GM21528 (cell line): ENCODE measurements around the gene TRIM42.

Experiments
- ATAC-seq: cut with Tn5 transposase; IDR thresholded peaks from one replicate; pipeline ENCODE4 v1.9.1; 2021; ENCODE audit warnings: mild to moderate bottlenecking, moderate library complexity; ENCODE audit not compliant: unreplicated experiment, low FRiP score

The TRIM42 gene

DNA sequence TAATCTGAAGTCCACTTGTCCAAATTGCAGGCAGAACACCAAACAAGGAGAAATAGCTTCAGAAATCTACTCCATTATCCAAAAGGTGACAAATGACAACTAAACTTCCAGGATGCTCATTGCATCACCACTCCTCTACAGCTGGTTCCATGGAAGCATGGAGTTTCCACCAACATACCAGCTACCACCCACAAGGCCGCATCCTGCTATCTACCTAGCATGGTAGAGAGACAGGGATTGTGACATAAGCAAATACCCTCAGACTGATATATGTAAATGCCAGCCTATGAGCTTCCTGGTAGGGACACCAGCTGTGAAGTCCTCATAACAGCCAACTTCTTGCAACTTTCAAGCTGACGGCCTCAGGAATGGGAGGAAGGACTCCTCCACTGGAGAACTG, at the start of gene TRIM42:
Gene TRIM42 (plus strand): TSS at position 301 of the 400 bp plus-strand sequence. CDS start 166 bp downstream, outside the sequence.
- ATAC-seq: no peak

DNA sequence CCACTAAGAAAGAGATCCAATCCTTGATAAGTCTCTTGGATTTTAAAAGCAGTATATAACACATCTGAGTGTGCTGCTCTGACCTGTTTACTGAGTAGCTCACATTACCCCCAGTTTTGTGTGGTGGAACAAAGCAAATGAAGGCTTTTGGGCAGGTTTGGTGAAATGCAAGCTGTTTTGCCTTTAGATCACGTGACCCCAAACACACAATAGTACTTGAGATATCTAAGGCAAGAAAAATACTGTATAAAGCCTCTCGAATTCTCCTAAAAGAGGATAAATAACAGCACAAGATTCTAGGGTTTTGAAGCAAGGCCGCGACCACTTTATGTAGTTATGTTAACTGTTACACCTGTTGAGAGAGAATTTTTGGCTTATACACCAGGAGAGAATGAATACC, 49.3 kb upstream of the TRIM42 start:
- no peak for ATAC-seq

DNA sequence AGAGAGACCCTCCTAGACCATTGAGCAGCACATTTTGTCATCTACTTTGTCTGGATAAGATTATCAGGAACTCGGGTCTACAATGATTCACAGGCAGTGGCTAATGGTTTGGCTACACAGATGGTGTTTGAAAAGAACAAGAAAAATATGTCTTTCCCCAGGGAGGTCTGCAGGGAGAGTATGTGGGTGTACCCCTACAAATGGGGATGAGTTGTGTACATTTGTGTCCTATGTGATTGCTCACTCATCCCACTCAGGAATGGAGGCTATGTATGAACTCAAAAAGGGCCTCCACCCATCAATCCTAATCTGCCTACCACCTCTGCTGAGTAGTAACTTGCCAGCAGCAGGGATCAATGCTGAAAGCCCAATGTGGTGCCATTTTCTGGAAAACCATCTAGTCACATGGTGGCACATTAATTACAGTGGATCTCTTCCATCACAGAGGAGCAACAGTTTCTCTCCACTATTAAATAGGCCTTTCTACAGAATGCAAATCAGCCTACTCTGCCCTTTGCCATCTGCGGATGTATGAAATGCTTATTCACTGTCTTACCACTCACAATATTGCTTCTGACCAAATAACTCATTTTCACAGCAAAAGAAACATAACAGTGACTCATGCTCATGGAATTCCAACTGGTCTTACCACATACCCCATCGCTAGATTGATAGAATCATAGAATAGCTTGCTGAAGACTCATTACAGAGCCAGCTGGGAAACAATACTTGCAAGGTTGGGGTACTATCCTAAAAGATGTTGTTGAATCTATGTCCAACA, 48.3 kb upstream of the TRIM42 start:
- no peak for ATAC-seq

DNA sequence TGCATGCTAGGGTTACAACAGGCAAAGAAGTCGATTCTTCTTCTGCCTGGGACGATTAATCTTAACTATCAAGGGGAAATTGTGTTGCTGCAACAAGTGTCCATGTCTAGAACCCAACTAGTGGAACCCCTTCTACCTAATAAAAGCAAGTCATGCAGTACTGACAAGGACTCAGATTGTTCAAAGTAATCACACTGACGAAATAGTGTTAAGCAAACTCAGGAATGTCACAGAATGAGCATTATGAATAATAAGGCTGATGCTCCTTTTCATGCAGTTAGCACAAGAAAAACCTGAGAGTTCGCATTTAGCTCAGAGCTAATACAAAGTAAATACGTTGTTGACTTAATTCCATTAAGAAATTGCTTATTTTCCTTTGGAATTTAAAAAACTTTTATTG, 47.5 kb upstream of the TRIM42 start:
- no peak for ATAC-seq

DNA sequence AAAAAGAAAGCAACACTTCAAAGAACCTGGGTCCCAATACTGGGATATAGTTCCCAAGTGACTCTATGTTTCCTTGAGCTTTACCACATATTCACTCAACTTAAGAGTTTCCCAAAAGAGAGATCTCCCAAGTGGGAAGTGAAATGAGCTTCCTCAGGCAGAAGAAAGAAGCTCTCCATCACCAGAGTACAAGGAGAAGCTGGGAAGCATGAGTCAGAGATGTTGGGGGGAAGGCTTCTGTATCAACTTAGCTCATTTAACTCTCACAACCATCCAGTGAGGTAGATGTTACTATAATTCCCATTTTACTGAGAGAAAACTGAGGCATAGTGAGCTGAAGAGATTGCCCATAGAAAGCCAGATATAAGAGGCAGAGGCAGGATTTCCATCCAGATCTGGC, 47.0 kb upstream of the TRIM42 start:
- ATAC-seq: no peak

DNA sequence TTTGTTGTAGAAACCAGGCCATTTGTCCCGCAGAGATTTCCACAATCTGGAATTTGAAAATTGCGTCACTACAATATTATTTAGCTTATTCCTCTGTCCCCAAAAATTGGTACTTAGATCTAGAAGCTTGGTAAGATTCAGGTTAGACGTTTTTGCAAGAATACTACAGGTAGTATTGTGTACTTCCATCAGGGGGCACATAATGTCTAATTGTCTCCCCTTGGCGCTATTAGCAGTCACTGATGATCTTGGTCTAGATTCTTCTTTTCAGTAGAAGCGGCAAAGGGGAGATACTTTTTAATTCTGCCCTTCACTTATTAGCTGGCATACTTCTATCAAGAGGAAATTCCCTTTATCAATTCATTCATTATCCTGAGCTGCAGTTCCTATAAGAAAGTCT, 42.6 kb upstream of the TRIM42 start:
- ATAC-seq: no peak

DNA sequence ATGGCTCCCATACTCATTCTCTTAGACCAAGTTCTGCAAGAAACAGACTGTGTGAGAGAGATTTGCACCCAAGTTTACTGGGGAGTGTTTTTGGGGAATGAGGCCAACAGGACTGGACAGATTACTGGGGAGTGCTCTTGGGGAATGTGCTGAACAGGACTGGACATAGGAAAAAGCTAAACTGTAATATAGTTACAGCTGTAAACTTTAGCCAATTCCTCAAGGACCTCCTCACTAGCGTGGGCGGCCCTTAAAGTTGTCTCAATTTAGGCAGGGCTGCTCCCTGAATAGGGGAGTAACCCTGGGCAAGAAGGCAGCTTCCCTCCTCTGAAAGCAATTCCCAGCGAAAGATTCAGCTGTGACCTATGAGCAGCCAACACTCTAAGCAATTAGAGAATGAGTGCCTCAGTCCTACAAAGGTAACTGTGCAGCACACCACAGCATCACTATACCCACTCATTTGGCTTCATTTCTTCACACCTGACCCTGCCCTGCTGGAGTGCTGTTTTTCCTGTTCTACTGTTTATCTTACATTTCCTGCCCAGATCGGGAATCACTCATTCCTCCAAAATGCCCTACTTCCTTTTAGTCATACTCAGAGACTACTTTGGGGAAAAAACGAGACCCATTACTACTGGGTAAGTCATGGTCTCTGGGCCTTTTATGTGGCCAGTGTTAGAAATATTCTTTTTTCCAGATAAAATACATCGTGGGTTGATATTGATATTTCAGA, 41.3 kb upstream of the TRIM42 start:
- no peak for ATAC-seq

DNA sequence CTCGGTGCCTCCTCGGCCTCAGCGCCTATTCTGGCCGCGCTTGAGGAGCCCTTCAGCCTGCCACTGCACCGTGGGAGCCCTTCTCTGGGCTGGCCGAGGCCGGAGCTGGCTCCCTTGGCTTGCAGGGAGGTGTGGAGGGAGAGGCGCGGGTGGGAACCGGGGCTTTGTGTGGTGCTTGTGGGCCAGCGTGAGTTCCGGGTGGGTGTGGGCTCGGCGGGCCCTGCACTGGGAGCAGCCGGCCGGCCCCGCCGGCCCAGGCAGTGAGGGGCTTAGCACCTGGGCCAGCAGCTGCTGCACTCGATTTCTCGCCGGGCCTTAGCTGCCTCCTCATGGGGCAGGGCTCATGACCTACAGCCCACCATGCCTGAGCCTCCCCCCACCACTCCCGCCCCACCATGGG, 26.6 kb upstream of the TRIM42 start:
- ATAC-seq: no peak

DNA sequence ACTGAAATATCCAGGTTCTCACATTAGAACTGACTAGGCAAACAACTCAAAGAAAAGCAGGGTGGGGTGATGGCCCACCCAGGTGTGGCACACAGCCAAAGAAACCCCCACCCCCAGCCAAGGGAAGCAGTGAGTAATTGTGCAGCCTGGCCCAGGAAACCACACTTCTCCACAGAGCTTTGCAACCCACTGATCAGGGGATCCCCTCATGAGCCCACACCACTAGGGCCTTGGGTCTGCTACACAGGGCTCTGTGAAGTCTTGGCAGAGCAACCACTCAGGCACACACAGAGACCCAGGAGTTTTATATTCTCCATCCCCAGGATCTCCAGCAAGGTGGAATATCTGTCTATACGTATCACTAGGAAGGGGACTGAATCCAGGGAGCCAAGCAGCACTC, 22.2 kb upstream of the TRIM42 start:
- ATAC-seq: no peak

DNA sequence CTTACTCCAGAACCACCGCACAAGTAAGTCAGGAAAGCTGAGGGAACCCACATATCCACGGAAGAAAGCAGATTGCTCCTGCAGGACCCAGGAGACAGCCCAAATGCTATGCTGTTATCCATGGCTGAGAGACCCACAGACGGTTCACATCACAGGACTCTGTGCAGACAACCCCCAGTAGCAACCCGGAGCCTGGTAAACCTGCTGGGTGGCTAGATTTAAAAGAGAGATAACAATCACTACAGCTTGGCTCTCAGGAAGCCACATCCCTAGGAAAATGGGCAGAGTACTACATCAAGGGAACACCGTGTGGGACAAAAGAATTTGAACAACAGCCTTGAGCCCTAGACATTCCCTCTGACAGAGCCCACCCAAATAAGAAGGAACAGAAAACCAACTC, 13.8 kb upstream of the TRIM42 start:
- no peak for ATAC-seq

DNA sequence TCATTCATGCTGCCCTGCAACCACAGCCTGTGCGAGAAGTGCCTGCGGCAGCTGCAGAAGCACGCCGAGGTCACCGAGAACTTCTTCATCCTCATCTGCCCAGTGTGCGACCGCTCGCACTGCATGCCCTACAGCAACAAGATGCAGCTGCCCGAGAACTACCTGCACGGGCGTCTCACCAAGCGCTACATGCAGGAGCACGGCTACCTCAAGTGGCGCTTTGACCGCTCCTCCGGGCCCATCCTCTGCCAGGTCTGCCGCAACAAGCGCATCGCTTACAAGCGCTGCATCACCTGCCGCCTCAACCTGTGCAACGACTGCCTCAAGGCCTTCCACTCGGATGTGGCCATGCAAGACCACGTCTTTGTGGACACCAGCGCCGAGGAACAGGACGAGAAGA, 4.7 kb downstream of the TRIM42 start:
- no peak for ATAC-seq

DNA sequence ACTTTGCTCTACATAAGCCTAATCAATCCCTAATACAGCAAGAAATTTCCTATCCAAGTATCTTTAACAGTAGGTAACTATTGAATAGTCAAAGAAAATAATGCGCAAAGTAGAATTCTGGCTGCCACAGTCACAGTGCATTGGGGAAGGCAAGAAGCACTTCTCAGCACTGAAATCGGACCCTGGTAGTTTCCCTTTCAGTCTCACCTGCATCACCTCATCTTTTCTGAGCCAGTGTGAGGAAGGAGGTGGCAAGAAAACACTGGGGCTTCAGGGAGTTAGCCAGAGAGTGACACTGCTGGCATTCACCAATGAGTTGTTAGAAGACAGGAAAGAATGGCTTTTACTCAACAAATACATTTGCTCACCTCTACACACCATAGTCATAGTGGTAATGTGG, 8.3 kb downstream of the TRIM42 start:
- ATAC-seq: no peak

DNA sequence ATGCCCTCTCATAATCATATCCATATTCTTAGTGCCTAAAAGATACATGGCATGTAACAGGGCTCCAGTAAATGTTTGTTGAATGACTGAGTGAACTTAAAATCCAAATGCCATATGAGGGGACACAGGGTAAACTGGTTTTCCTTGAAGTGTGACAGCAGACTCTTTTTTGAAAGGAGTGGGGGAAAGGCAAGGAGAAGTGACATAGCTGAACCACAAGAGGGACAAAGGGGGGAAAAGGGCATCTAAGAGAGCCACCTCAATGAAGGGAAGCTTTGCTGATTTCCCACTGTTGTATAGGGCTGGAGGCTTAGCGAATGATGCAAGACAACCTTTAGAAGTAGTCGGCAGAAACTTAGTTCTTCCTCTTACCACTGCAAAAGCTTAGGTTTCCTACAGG, 9.1 kb downstream of the TRIM42 start:
- no peak for ATAC-seq

DNA sequence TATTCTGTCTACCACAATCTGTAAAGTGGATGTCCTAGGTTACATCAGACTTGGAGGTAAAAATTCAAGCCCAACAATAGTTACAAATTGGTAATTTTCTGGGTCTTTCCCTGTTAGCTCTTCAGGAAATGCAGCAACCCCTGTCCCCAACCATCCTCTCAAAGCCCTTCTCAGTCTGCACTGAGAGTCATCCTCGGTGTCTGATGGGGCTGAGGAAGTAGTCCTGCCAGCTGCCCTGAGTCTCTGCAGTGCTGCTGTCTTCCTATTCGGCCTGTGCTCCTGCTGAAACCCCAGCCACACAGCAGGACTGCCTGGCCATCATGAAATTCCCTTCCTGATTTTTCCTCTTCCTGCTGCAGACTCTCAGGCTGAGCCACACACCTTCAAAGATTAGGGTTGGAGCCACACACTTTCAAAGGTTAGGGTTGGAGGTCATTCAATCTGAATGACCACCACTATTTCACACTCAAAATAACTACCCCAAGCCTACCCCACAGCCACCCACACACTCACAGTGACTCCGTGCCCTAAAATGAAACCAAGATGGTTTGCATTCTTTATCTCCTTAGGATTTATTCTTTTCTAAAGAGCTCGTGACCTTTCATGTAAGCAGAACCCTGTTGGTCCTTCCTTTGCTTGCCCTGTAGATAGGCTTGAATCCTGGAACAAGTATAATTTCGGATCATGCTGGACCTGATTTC, 17.6 kb downstream of the TRIM42 start:
- ATAC-seq: no peak

DNA sequence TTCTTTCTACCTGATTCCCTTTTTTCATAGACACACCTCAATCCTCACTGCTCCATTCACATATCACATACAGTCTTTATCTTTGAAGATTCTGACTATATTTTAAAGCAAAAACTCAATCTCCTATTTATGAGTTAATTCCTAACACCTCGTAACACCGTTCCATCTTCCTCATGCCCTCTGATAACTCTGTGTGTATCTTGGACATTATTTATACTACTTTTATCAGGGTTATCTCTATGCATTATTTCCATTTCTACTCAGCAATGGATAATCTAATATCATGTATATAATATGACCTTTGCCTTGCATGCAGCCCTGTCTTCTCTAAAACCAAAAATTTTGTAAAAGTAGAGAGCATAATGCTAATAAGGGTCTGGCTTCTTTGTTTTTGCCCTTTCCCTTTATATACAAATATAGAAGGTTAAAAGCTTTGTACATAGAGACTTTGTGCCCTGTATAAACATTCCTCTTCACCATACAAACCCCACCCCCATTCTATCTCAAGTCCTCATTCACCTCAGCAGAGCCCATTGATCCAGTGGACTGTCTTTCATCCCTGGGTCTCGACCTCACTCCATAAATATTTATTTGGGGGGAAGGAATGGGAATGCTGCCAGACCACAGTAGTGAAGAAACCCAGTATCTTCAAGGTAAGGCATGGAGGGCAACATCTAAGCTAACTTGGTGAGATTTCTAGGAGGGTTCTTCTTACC, 21.8 kb downstream of the TRIM42 start:
- ATAC-seq: no peak

DNA sequence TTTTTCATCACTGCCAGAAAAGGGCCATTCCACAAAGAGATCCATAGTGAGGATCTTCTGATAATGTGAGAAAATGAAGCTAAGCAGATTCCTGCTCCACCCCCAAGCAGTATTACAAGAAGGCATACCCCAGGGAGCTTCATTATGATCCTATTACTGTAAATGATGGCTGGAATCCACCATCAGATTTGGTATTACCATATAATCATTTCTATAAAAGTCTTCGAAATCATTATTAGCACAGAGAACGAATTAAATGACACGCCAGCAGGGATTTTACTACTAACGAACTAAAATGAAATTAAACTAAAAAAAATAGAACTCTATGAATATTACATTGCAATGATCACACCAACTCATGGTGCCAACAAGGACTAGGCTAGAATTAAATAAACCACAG, 24.4 kb downstream of the TRIM42 start:
- ATAC-seq: no peak

DNA sequence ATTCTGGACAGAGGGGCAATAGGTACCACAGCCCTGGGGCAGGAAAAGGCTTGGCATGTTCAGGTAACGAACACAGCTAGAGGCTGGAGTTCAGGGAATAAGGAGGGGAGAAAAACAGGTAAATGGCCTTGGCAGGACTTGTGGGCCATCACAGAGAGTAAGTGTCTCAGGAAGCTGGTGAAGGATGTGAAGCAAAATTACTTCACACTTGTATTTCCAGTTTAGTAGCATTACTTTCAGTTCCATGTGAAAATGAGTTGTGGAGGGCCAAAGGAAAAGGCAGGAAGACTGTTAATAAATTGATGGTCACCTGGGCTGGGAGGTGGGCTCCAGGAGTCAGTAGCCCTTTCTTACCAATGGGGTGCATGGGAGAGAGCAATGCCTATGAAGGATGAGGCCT, 25.6 kb downstream of the TRIM42 start:
- no peak for ATAC-seq

DNA sequence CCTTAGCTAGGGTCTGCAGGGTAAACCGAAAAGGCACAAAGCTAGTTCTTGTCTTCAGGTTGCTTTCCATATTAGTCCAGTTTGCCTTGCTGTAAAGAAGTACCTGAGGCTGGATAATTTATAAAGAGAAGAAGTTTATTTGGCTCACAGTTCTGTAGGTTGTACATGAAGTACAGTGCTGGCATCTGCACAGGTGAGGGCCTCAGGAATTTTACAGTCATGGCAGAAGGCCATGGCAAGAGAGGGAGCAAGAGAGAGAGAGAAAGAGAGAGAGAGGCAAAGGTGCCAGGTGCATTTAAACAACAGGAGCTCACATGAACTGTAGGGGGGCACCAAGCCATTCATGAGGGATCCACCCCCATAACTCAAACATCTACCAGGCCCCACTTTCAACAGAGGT, 26.9 kb downstream of the TRIM42 start:
- ATAC-seq: no peak

DNA sequence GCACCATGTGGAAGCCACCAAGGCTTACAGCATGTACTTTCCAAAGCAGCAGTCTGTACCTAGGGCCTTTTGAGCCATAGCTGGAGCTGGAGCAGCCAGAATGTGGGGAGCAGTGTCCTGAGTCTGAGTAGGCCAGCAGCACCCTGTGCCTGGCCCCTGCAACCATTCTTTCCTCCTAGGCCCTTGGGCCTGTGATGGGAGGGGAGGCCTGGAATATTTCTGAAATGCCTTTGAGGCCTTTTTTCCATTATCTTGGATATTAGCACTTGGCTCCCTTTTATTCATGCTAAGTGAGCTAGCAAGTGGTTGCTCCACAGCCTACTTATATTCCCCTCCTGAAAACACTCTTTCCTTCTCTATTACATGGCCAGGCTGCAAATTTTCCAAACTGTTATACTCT, 28.1 kb downstream of the TRIM42 start:
- ATAC-seq: no peak

DNA sequence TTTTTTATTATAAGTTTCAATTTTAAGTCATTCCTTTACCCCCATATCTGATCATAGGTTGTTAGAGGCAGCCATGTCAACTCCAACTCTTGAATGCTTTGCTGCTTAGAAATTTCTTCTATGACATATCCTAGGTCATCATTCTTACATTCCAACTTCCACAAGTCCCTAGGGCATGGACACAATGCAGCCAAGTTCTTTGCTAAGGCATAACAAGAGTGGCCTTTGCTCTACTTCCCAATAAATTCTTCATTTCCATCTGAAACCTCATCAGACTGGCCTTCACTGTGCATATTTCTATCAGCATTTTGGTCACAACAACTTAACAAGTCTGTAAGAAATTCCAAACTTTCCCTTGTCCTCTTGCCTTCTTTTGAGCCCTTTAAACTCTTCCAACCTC, 28.5 kb downstream of the TRIM42 start:
- ATAC-seq: no peak

DNA sequence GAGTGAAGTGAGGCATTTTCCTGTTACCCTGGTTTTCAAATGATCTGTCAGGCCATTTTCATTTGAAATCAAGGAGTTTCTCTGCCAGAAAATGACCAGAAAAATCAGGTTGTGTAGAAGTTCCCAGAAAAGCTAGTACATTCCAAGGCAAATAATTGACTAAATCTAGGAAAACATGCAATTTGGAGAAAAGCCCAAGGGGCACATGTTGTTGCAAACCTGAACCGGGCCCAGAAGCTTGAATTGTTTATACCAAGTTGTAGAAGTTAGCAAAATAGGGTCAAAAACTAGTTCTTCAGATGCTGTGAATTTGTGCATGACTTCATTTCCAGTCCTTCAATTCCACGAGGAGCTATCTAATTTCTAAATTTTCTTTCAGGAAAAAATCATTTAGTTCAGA, 31.0 kb downstream of the TRIM42 start:
- no peak for ATAC-seq
